ENCODE data around the gene SFMBT2. TPM values are rescaled to one million over a fixed set of nuclear protein-coding genes. Genes with fewer than 3 reads are reported as not detected.

The SFMBT2 gene
- total and polyA plus RNA-seq, 2 of the 13 experiments (the other 11 are each of a cell fraction or from before 2014, with no cell fraction given) = 0.01 to 0.02 TPM

GRCh38 chr10:7411671-7412128 is 866 bp upstream of the SFMBT2 start:
- ATAC-seq = no peak; the same call in 2 of the 3 replicates
- intact Hi-C loops (cut with micrococcal nuclease; ENCODE audit: unreplicated experiment) = no loop called here
- DNase-seq (ENCODE audit: low spot score) = no peak

More at GRCh38 chr10:7411671-7412128, 866 bp upstream of the SFMBT2 start:
- in situ Hi-C loops (cut with HindIII; ENCODE audit: extremely low pct_ligation_motif_present, low pct_unique_long_range_greater_than_20kb) = loop anchor here (10.0 kb wide), 1 partner anchor 497 kb away; no protein-coding TSS in a partner anchor
- H3K4me2 ChIP-seq (ENCODE audit: low read depth, low read length) = no peak overlapping the region
- no peaks in the 10 kb centered on the region for H4K20me1 ChIP-seq (ENCODE audit: insufficient read depth, low read length)
- no TSS peak for BruUV-seq (replicated peaks)
- no peak overlapping the region for H3K9ac ChIP-seq (ENCODE audit: insufficient read depth, low read depth, low read length)
- POLR2A ChIA-PET = no interaction called here
- CTCF ChIA-PET (ENCODE audit: low intra/inter-chr PET ratio, low total read pairs) = no interaction called here
- H3K9me3 ChIP-seq (ENCODE audit: low read length) = no peaks in the 10 kb centered on the region
- no peak for FAIRE-seq
- TF ChIP-seq BCLAF1 (IDR thresholded peaks at IDR 0.05) = no peak
- TF ChIP-seq MYNN (CRISPR knock-in tag; IDR thresholded peaks at IDR 0.05; ENCODE audit: low read depth) = no peak
- TF ChIP-seq ASH2L (IDR thresholded peaks at IDR 0.05; ENCODE audit: insufficient read length, low read depth, low read length) = no peak
- TF ChIP-seq NPAS2 (CRISPR knock-in tag; IDR thresholded peaks at IDR 0.05; ENCODE audit: borderline replicate concordance) = no peak
- H3K79me2 ChIP-seq (ENCODE audit: insufficient read depth, low read length) = no peaks in the 10 kb centered on the region
- H3K4me1 ChIP-seq (ENCODE audit: insufficient read depth, low read length) = no peaks in the 10 kb centered on the region
- no peak overlapping the region for H3K27ac ChIP-seq (ENCODE audit: extremely low read length, insufficient read depth, low read length)
- 33% methylated on average over 15 of the region's 38 CpGs for WGBS (ENCODE audit: low lambda C conversion rate)
- no peaks in the 10 kb centered on the region for H3K36me3 ChIP-seq (replicated peaks in 1 of 2; ENCODE audit: control insufficient read depth in 1 of 2, insufficient read depth in 2 of 2, low read length in 2 of 2)
- no peak overlapping the region for H2AFZ ChIP-seq (ENCODE audit: low read length)
- peaks cover 4 to 31% of the 10 kb centered on the region in 2 experiments; a peak in 4 of 5 replicates for H3K27me3 ChIP-seq (ENCODE audit: control insufficient read depth in 1 of 2, insufficient read depth in 2 of 2, low read length in 2 of 2)
- H3K4me3 ChIP-seq (replicated peaks in 1 of 3; ENCODE audit: insufficient read depth in 1 of 3, low read depth in 2 of 3, low read length in 3 of 3) = no peak overlapping the region

Measured in HepG2 (cell line).